Lower leg skin (tissue), 4 donors: Measurements from ENCODE around the gene KLHDC4. TPM values are rescaled to one million over a fixed set of nuclear protein-coding genes. Genes with fewer than 3 reads are reported as not detected.

ENCODE experiments used
- DNase-seq, 2 donors: peaks; one replicate each; pipeline ENCODE4 v3.0.0-alpha.2; 2019; ENCODE audit warnings: low spot score in 2 of 2
- H3K4me3 ChIP-seq: fragments of 200-600 bp; sonication (generic); 2 replicates; pipeline ENCODE4 v1.5.1; 2017; ENCODE audit warnings: mild to moderate bottlenecking, low read depth; ENCODE audit not compliant: poor library complexity, severe bottlenecking
- POLR2A ChIP-seq, 2 donors: fragments of 450-650 bp; IDR thresholded peaks; one replicate each; pipeline ENCODE4 v1.6.1; 2016 to 2017; ENCODE audit warnings: antibody characterized with exemption in 2 of 2, mild to moderate bottlenecking in 1 of 2, moderate library complexity in 1 of 2
- WGBS, 2 donors: methylation state at CpG; one replicate each; pipeline ENCODE4 v1.1.5; 2018; 5-methylcytosine and 5-hydroxymethylcytosine counted together
- intact Hi-C: fragments of 100-400 bp; cut with DNase I; formaldehyde crosslinking; loops from one replicate; pipeline ENCODE4 v1.15.0; 2023; ENCODE audit warnings: low total_unique reads
- total RNA-seq, 4 donors: library from RNA; depleted of rRNA; stranded (reverse); fragments of >200 nt; gene quantifications; one replicate each; pipeline ENCODE4 v1.1.0, GENCODE V29; 2016
- TF ChIP-seq, protein P1 (sequence below), 3 donors: fragments of 450-650 bp; IDR thresholded peaks; one replicate each; pipeline ENCODE4 v1.5.1; 2016; ENCODE audit warnings: antibody characterized with exemption in 3 of 3, mild to moderate bottlenecking in 3 of 3, moderate library complexity in 2 of 3

The KLHDC4 gene
- total RNA-seq, 4 donors from 2014 or later: 25.8 to 70.0 (median 38.1) TPM

DNA sequence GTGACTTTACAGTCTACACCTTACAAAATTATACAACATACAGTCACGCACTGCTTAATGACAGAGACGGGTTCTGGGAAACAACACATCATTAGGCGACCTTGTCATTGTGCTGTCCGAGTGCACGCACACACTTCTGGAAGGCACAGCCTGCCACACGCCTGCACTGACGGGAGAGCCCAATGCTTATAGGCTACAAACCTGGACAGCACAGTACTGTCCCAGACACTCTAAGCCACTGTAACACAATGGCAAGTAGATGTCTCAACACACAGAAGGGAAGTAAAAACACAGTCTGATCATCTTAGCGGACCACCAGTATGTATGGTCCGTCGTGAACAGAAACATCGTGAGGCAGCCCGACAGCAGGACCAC, 29.8 kb downstream of the KLHDC4 start:
- 89 to 95% methylated on average over 12 of the region's 12 CpGs for WGBS, 2 donors
- no peak overlapping the region for H3K4me3 ChIP-seq
- no peak for DNase-seq
- no peak for TF ChIP-seq POLR2A (IDR thresholded peaks at IDR 0.05)
- TF ChIP-seq, protein P1, sequence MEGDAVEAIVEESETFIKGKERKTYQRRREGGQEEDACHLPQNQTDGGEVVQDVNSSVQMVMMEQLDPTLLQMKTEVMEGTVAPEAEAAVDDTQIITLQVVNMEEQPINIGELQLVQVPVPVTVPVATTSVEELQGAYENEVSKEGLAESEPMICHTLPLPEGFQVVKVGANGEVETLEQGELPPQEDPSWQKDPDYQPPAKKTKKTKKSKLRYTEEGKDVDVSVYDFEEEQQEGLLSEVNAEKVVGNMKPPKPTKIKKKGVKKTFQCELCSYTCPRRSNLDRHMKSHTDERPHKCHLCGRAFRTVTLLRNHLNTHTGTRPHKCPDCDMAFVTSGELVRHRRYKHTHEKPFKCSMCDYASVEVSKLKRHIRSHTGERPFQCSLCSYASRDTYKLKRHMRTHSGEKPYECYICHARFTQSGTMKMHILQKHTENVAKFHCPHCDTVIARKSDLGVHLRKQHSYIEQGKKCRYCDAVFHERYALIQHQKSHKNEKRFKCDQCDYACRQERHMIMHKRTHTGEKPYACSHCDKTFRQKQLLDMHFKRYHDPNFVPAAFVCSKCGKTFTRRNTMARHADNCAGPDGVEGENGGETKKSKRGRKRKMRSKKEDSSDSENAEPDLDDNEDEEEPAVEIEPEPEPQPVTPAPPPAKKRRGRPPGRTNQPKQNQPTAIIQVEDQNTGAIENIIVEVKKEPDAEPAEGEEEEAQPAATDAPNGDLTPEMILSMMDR (IDR thresholded peaks at IDR 0.05): no peak
- intact Hi-C loops: no loop called here

DNA sequence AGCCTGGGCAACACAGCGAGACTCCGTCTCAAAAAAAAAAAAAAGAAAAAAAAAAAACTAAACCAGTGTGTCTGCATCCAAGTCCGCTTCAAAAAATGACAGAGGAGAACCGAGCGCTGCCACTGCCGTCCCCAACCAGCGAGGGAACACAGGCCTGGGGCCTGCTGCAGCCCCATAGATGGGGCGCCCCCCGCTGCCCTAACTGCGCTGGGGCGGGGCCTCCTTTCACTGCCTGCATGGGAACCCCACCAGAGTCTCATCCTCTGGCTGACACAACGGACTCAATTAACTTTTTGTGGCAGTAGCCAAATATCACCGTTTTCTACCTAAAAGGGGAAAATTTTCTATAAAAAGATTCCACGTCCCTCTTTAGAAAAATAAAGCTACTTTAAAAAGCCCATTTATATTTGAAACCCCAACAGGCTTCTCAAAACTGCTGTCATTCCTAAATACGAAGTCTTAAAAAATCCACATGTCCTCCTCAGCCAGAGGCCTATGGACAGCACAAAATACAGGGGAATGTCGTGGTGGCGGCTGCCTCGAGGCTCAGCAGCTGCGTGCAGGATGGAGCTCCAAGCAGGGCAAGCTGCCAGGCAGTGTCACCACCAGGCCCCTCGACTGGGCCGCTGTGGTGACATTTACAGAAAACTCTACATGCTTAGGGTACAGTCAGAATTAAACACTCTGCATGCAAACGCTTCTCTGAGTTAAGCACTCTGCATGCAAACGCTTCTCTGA, 30.3 kb downstream of the KLHDC4 start:
- 84 to 91% methylated on average over 23 of the region's 23 CpGs for WGBS, 2 donors
- no peak overlapping the region for H3K4me3 ChIP-seq
- intact Hi-C loops: no loop called here
- no peak for TF ChIP-seq POLR2A (IDR thresholded peaks at IDR 0.05)
- TF ChIP-seq, protein P1 (IDR thresholded peaks at IDR 0.05): no peak
- DNase-seq: no peak

DNA sequence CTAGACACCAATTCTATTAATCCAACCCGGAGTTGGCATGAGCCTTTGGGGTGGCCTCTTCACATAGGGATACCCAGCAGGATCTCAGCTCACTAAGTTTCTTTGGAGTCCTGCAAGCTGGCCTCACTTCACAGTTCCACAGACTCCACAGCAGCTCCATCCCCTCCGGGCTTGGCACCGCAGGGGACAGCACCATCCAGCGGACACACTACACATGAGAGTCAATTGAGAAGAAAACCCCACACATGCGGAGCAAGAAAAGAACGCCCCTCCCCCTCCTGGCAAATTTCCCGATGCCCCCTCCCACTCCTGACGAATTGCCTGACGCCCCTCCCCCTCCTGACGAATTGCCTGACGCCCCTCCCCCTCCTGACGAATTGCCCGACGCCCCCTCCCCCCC, 31.1 kb downstream of the KLHDC4 start:
- H3K4me3 ChIP-seq: no peak overlapping the region
- 69 to 72% methylated on average over 14 of the region's 14 CpGs for WGBS, 2 donors
- intact Hi-C loops: no loop called here
- no peak for DNase-seq
- no peak for TF ChIP-seq POLR2A (IDR thresholded peaks at IDR 0.05)
- TF ChIP-seq, protein P1 (IDR thresholded peaks at IDR 0.05): no peak

DNA sequence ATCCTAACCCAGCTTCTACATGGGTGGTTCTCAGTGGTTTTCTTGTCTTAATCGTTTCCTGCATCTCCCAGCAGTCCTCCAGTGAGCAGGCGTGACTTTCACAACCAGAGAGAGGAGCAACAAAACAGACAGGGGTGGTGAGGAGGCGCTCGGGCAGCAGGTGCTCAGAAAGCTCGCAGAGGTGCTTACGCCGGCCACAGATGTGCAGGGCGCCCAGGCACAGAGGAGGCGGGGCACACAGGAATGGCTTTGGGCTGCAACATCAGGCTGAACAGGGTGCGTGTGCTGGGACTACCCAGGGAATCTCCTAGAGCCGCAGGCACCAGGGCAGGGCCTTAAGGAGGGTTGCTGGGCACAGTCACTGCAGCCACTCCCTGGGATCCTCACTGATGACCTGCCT, 32.6 kb downstream of the KLHDC4 start:
- DNase-seq: no peak
- H3K4me3 ChIP-seq: no peak overlapping the region
- 87% methylated on average over 9 to 11 of the region's 11 CpGs for WGBS, 2 donors
- intact Hi-C loops: no loop called here
- TF ChIP-seq POLR2A (IDR thresholded peaks at IDR 0.05): no peak
- TF ChIP-seq, protein P1 (IDR thresholded peaks at IDR 0.05): no peak

DNA sequence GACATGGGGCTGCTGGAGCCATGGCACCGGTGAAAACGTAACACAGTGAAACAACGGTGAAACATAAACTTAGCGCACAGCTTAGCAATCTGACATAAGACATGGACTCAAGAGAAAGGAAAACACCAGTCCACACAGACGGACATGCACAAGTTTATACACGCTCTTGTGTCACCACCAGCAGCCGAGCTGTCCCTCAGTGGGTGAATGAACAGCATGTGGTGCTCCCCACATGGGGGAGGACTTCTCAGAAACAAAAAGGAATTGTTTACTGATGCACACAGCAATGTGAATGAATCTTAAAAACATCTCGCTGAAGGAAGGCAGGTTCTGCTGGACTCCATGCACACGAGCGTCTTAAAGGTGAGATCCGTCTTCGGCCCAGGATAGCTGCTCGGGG, 34.2 kb downstream of the KLHDC4 start:
- H3K4me3 ChIP-seq: no peak overlapping the region
- WGBS, 2 donors: 97% methylated on average over 13 of the region's 13 CpGs
- DNase-seq: no peak
- no peak for TF ChIP-seq POLR2A (IDR thresholded peaks at IDR 0.05)
- TF ChIP-seq, protein P1 (IDR thresholded peaks at IDR 0.05): no peak
- intact Hi-C loops: no loop called here
